Lung (tissue), 12 donors: ENCODE data around the gene L3MBTL4. TPM values are rescaled to one million over a fixed set of nuclear protein-coding genes. Genes with fewer than 3 reads are reported as not detected.

Experiments
- ATAC-seq: fragments of 200-7000 bp; cut with Tn5 transposase; one replicate; pipeline ENCODE4 v1.9.1; 2020; ENCODE audit warnings: moderate number of reproducible peaks; ENCODE audit not compliant: insufficient read depth, low FRiP score
- DNase-seq, 3 donors: peaks; one replicate each; pipeline ENCODE4 v3.0.0-alpha.2; 2013 to 2017
- H3K27ac ChIP-seq, 2 donors: one replicate each; pipeline ENCODE4 v1.5.1; 2013; ENCODE audit warnings: mild to moderate bottlenecking in 2 of 2, moderate library complexity in 2 of 2, control low read depth in 1 of 2, inconsistent platforms in 1 of 2, low read depth in 1 of 2, low read length in 1 of 2
- H3K27me3 ChIP-seq, 3 donors: one replicate each; pipeline ENCODE4 v1.5.1; 2013; ENCODE audit warnings: low read length in 2 of 3; ENCODE audit not compliant: control insufficient read depth in 3 of 3, insufficient read depth in 3 of 3
- H3K36me3 ChIP-seq, 4 donors: one replicate each; pipeline ENCODE4 v1.5.1; 2013; ENCODE audit warnings: low read length in 4 of 4, mild to moderate bottlenecking in 1 of 4, moderate library complexity in 1 of 4; ENCODE audit not compliant: control insufficient read depth in 4 of 4, insufficient read depth in 4 of 4
- H3K4me1 ChIP-seq, 5 donors: one replicate each; pipeline ENCODE4 v1.5.1; 2013; ENCODE audit warnings: low read length in 5 of 5, mild to moderate bottlenecking in 2 of 5, moderate library complexity in 1 of 5; ENCODE audit not compliant: control insufficient read depth in 5 of 5, insufficient read depth in 5 of 5
- H3K4me3 ChIP-seq: one replicate; pipeline ENCODE4 v1.5.1; 2013; ENCODE audit warnings: mild to moderate bottlenecking, control low read depth, moderate library complexity
- H3K9ac ChIP-seq, 2 donors: one replicate each; pipeline ENCODE4 v1.5.1; 2013; ENCODE audit warnings: low read length in 2 of 2, control low read depth in 1 of 2; ENCODE audit not compliant: insufficient read depth in 1 of 2
- H3K9me3 ChIP-seq, 4 donors: one replicate each; pipeline ENCODE4 v1.5.1; 2013; ENCODE audit warnings: low read length in 3 of 4, mild to moderate bottlenecking in 1 of 4, moderate library complexity in 1 of 4; ENCODE audit not compliant: control insufficient read depth in 4 of 4, insufficient read depth in 3 of 4
- CTCF ChIP-seq: IDR thresholded peaks from 2 replicates; pipeline ENCODE4 v1.5.1; 2012; ENCODE audit warnings: mild to moderate bottlenecking; ENCODE audit errors: control extremely low read depth, extremely low read depth
- whole genome bisulfite sequencing, 2 donors: extraction: QIAGEN DNeasy Blood & Tissue Kit; methylation state at CpG; one replicate each; pipeline ENCODE4 v1.1.7; 2013; 5-methylcytosine and 5-hydroxymethylcytosine counted together
- polyA plus RNA-seq, 2 donors: library from polyadenylated mRNA; stranded (reverse); fragments of 200-250 nt; gene quantifications; one replicate each; pipeline ENCODE4 v1.2.1, GENCODE V29; 2013
- total RNA-seq, 2 donors: library from RNA; depleted of rRNA in 1 of 2; stranded (reverse); fragments of >200 nt in 1 of 2; gene quantifications; one replicate each; pipeline ENCODE4 v1.2.1, GENCODE V29; 2014 to 2021
- donor health status: control.
- donor health status: control.
- donor health status: Bipolar disorder and iron deficiency.
- donor health status: healthy.
- donor health status: DM: yes; HTN: yes; CAD: no.

Gene L3MBTL4
- total and polyA plus RNA-seq, 4 donors = 2.8 to 16.8 (median 9.9) TPM

DNA sequence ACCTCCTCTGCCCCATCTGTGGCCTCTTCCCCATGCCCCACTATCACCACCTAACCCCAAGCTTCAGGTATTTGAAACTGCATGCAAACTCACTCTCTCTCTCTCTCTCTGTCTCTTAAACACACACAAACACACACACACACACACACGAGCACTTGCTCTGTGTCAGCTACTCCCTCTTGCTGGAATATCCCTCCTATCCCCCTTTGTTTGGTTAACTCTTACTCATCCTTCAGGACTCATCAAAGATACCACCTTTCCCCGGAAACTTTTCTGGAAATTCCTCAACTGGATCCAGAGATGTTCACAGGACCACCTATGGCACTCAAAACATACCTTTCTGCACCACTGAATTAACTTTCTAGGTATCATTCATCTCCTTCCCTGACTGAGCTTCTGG lies 296.6 kb downstream of the L3MBTL4 start:
- Histone ChIP-seq H3K36me3 (no peaks in the 10 kb centered on the region), H3K4me1 (peaks cover 0 to 6% (median 0%) of the 10 kb centered on the region in 5 donors), H3K27ac (no peak overlapping the region), H3K9me3 (no peaks in the 10 kb centered on the region), H3K4me3 (no peak overlapping the region), H3K27me3 (no peaks in the 10 kb centered on the region), H3K9ac (no peak overlapping the region)
- no peak for TF ChIP-seq CTCF
- no peak for ATAC-seq
- 61 to 80% methylated on average over 2 of the region's 2 CpGs for WGBS, 2 donors
- DNase-seq = no peak

- 93 to 94% methylated on average over 4 of the region's 4 CpGs for WGBS, 2 donors
- H3K27ac ChIP-seq = no peak overlapping the region
- peaks cover 0 to 4% (median 0%) of the 10 kb centered on the region in 5 donors for H3K4me1 ChIP-seq
- no peak overlapping the region for H3K9ac ChIP-seq
- H3K9me3 ChIP-seq = no peaks in the 10 kb centered on the region
- no peak for DNase-seq
- H3K4me3 ChIP-seq = no peak overlapping the region
- no peaks in the 10 kb centered on the region for H3K36me3 ChIP-seq
- no peak for ATAC-seq
- H3K27me3 ChIP-seq = no peaks in the 10 kb centered on the region
- no peak for TF ChIP-seq CTCF
Observed at GRCh38 chr18:6115710-6116109, 299.0 kb downstream of the L3MBTL4 start.

DNA sequence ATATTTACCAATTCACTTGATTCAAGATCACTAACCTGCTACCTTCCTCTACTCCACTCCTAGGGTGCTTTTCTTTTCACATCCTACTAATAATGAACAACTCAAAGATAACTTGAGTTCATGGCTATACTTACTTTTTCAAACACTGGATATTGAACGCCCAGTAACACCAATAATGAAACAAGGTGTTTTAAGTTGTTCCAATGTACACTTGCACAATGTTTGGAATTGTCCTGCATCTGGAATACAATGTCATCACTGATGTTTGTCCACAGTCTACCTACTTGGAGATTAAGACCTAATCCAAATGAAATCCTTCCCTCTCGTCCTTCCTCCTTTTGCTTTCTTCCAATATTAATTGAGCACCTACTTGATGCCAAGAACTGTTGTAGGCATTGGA lies 301.1 kb downstream of the L3MBTL4 start:
- 81 to 87% methylated on average over 2 of the region's 2 CpGs for WGBS, 2 donors
- DNase-seq (no peak), ATAC-seq (no peak)
- Histone ChIP-seq H3K27me3 (no peaks in the 10 kb centered on the region), H3K27ac (no peak overlapping the region), H3K4me3 (no peak overlapping the region), H3K4me1 (no peaks in the 10 kb centered on the region), H3K9me3 (no peaks in the 10 kb centered on the region), H3K9ac (no peak overlapping the region), H3K36me3 (no peaks in the 10 kb centered on the region)
- no peak for TF ChIP-seq CTCF

GRCh38 chr18:6111726-6112125 lies 303.0 kb downstream of the L3MBTL4 start:
- H3K4me3 ChIP-seq = no peak overlapping the region
- no peak for DNase-seq
- 56 to 77% methylated on average over 3 of the region's 3 CpGs for WGBS, 2 donors
- no peaks in the 10 kb centered on the region for H3K36me3 ChIP-seq
- no peak for TF ChIP-seq CTCF
- no peak overlapping the region for H3K9ac ChIP-seq
- no peaks in the 10 kb centered on the region for H3K9me3 ChIP-seq
- no peak for ATAC-seq
- no peak overlapping the region for H3K27ac ChIP-seq
- peaks cover 0 to 5% (median 0%) of the 10 kb centered on the region in 5 donors for H3K4me1 ChIP-seq
- no peaks in the 10 kb centered on the region for H3K27me3 ChIP-seq
